HG03066 (cell line): ENCODE measurements around the gene SLC26A2.
A peak's percentile ranks its signal among the peaks of the same experiment; 100 is the strongest.

Experiments used
- ATAC-seq: cut with Tn5 transposase; IDR thresholded peaks from one replicate; pipeline ENCODE4 v1.9.1; 2021; ENCODE audit warnings: low read depth; ENCODE audit not compliant: unreplicated experiment

Gene SLC26A2

GRCh38 chr5:150033334-150033733 is 72.8 kb downstream of the SLC26A2 start:
- no peak for ATAC-seq

GRCh38 chr5:150034662-150035061 is 74.1 kb downstream of the SLC26A2 start:
- ATAC-seq: no peak

- ATAC-seq: peak; percentile 91
These were observed 74.8 kb downstream of the SLC26A2 start for GRCh38 chr5:150035139-150035895.

- no peak for ATAC-seq
These were observed 76.0 kb downstream of the SLC26A2 start for GRCh38 chr5:150036513-150036912.
